Measurements from ENCODE around the gene DTYMK.
A peak's percentile ranks its signal among the peaks of the same experiment; 100 is the strongest.

DTYMK gene, protein sequence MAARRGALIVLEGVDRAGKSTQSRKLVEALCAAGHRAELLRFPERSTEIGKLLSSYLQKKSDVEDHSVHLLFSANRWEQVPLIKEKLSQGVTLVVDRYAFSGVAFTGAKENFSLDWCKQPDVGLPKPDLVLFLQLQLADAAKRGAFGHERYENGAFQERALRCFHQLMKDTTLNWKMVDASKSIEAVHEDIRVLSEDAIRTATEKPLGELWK

DNA sequence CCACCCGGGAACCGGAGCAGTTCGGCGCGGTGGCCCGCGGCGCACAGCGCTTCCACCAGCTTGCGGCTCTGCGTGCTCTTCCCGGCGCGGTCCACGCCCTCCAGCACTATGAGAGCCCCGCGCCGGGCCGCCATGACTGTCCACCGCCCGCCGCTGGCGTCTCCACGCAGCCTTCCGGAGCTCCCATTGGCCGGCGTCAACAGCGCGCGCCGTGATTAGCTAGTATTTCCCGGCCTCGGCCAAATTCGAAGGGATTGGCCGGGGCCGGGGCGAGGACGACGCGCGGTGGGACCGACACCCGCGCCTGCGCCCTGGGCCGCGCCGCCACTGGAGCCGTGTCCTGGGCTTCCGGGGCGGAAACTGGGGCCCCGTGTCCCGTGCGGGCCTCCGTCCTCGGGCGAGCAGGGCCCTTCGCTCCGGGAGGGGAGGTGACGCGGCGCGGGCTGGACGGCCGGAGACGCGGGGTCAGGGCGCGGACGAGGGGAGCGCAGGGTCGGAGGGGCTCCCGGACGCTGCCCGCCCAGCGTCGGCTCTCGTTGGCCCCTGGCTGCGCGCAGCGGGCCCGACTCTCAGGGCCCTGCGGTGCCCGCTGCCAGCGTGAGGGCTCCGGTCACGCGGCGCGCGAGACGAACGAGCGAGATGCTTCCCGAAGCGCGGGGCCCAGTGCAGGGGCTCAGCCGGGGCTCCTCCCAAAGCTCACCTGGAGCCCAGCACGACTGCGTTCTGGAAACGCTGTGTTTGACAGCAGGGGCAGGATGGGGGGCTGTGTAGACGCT lies at the start of gene DTYMK:
Gene DTYMK, minus strand, starts transcription at position 166 of the 776 bp plus-strand sequence. Its CDS starts 32 bp downstream, at position 134.
- peak; percentile 84 to 95 for DNase-seq (ENCODE audit: low read depth in 2 of 2)

DNA sequence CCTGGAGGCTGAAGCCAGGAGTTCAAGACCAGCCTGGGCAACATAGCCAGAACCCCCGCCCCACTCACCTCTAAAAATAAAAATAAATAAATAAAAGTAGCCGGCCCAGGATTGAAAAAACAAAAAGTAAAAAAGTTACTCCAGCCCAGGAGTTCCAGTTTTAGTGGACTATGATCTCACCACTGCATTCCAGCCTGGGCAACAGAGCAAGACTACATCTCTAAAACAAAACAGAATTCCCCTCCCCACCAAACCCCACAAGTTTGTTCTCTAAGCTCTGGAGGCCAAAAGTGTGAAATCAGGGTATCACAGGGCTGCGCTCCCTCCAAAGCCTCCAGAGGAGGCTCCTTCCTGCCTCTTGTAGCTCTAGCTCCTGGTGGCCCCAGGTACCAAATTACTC lies 49.5 kb upstream of the DTYMK start:
- no peak for DNase-seq (ENCODE audit: low read depth in 2 of 2)

DNA sequence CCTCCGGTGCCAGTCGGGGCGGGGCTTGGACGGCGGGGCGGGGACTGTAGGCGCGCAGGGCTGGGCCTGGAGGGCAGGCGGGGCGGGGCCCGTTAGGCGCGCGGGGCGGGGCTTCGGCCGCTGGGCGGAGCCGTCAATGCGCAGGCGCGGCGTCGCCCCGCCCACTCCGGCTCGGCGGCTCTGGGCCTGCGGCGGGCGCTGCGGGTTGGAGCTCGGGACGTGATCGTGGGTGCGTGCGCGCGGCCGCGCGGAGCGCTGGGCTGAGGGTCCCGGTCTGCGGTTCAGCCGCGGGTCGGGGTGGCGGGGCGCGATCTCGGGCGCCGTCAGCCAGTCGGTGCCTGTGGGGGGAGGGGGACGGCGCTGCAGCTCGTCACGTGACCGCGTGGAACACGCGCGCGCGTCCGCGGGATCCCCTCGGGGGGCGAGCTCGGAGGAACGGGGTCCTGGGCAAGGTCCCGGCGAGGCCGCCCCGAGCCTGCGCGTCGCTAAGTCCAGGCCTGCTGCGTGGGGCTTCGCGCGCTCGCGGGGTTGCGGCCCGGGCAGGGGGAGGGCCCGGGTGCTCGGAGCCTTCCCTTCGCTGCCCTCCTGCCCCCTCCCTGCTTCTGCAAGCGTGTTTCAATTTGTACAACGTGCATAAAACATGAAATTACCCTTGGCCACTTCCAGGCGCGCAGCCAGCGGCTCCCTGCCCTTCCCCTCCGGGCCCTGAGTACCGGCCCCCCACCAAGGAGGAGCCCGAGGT lies 48.0 kb upstream of the DTYMK start, which contains the start of gene D2HGDH:
Gene D2HGDH, plus strand, starts transcription at position 164 of the 742 bp plus-strand sequence. CDS start 595 bp downstream, outside the sequence.
- DNase-seq (ENCODE audit: low read depth in 2 of 2), result peak; percentile 85 to 89

DNA sequence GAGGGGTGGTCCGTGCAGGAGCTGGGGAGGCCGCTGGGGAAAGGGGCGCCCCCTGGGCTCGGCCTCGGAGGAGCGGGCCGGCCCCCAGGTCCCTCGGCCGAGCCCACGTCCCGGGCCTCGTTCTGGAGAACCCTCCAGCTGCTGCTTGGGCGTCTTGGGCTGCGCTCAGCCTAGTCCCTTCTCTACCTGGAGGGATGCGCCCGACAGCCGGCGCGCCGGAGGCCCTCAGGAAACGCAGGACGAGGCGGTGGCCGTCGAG lies 47.5 kb upstream of the DTYMK start:
- no peak for DNase-seq (ENCODE audit: low read depth in 2 of 2)

DNA sequence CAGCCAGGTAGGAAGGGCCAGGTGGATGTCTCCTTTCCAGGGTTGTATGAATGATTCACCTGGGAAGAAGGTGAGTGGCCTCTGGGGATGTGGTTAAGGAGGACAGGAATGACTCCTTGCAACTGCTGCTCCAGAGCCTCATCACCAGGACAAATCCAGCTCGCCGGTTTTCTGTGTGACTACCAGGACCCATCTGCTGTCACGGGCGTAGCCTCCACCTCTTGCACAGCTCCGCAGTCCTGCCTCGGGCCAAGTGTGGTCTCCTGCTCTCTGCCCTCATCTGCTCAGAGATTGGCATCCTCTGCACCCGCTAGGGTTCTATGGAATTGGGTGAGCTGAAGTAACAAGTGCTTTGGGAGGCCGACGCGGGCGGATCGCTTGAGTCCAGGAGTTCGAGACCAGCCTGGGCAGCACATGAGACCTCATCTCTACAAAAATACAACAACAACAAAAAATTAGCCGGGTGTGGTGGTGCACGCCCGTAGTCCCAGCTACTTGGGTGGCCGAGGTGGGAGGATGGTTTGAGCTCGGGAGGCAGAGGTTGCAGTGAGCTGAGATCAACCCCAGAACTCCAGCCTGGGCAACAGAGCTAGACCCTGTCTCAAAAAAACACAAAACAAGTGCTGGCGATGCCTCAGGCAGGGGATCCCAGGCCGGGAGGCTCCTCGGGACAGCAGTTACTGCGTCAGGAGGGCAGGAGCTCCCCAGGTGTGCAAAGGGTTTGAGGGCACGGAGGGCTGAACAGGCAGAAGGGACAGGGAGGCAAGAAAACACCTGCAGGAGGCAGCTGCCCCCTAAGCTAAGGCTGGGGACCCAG lies 47.0 kb upstream of the DTYMK start:
- DNase-seq (ENCODE audit: low read depth in 2 of 2), result no peak

DNA sequence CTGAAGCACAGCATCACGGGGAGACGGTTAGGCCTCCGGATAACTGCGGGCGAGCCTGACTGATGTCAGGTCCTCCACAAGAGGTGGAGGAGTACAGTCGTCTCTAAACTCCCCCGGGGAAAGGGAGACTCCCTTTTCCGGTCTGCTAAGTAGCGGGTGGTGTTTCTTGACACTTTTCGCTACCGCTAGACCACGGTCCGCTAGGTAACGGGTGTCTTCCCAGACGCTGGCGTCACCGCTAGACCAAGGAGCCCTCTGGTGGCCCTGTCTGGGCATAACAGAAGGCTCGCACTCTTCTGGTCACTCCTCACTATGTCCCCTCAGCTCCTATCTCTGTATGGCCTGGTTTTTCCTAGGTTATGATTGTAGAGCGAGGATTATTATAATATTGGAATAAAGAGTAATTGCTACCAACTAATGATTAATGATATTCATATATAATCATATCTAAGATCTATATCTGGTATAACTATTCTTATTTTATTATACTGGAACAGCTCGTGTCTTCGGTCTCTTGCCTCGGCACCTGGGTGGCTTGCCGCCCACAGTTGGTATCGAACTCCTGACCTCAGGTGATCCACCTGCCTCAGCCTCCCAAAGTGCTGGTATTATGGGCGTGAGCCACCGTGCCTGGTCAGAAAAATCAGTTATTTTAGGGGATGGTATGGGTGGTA lies 46.0 kb upstream of the DTYMK start:
- DNase-seq (ENCODE audit: low read depth in 2 of 2), result peak; percentile 22 to 47

DNA sequence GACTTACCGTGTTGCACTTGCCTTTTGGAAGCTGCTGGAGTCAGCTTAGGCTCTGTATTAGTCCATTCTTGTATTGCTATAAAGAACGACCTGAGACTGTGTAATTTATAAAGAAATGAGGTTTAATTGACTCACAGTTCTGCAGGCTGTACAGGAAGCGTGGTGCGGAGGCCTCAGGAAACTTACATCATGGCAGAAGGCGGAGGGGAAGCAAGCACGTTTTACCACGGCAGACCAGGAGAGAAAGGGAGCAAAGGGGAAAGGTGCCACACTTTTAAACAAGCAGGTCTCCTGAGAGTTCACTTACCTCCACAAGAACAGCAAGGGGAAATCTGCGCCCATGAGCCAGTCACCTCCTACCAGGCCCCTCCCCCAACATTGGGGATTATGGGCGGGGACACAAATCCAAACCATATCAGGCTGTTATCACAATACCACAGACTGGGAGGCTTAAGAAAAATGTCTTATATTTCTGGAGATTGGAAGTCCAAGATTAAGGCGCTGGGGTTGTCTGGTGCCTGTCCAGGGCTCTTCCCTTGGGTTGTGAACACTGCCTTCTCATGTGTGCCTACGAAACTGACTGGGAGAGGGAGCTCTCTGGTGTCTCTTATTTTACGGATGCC lies 44.2 kb upstream of the DTYMK start:
- no peak for DNase-seq (ENCODE audit: low read depth in 2 of 2)

DNA sequence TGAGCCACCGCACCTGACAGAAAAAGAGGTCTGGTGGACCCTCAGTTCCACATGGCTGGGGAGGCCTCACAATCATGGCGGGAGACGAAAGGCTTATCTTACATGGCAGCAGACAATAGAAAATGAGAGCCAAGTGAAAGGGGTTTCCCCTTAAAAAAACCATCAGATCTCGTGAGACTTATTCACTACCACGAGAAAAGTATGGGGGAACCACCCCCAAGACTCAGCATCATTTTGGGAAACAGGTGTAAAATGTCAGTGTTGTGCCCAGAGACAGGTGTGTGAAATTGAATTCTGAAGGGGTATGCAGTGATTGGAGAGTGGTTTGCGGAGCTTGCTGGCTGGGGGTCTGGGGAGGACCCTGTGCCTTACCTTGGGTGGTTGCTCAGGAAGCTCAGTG lies 43.3 kb upstream of the DTYMK start:
- DNase-seq (ENCODE audit: low read depth in 2 of 2), result no peak

DNA sequence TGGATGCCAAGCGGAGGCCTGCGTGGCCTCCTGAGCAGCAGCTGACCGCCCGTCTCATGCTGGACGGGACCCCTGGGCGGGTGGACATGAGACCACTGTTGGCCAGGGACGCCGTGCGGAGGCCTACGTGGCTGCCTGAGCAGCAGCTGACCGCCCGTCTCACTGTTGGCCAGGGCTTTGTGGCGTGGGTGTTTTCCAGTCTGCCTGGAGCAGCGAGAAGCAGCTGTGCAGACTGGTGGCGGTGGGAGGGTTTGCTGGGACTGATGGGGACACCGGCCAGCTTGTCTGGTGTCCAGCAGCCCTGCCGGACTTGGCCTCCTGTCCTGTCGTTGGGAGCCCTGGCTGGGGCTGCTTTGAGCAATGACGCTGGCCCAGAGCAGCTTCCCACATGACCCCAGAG lies 42.0 kb upstream of the DTYMK start:
- no peak for DNase-seq (ENCODE audit: low read depth in 2 of 2)

DNA sequence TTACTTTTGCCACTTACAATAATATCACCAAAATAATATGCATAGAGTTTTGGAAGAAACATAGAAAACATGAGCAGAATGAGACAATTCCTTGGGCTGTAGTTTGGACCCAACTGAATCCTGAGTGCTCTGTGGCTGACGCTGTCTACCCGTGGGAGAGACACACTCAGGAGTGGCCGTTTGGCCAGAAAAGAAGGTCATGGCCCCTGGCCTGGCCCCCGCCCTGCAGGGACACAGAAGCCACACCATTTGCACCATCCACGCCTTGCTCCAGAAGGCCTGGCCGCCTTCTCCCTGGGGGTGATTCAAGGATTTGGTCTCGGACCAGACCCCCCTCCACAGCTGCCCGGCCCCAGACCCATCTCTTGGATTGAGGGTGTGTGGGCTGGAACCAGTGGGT lies 41.4 kb upstream of the DTYMK start:
- DNase-seq (ENCODE audit: low read depth in 2 of 2), result no peak

DNA sequence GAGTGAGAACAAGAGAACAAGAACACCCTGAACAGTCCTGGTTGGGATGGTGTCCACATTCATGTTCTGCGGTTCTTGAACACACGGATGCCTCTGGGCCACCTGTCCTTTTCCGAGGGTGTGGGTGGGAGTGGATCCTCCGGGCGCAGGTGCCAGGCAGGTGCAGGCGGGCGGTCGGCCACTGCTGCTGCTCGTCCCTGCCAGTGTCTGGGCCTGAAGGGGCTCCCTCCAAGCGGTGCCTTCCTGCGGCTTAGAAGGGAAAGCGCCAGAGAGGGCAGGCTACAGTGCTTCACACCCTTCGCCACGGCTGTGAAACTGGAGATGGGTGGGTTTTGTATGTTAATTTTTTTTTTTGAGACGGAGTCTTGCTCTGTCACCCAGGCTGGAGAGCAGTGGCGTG lies 39.8 kb upstream of the DTYMK start:
- no peak for DNase-seq (ENCODE audit: low read depth in 2 of 2)

DNA sequence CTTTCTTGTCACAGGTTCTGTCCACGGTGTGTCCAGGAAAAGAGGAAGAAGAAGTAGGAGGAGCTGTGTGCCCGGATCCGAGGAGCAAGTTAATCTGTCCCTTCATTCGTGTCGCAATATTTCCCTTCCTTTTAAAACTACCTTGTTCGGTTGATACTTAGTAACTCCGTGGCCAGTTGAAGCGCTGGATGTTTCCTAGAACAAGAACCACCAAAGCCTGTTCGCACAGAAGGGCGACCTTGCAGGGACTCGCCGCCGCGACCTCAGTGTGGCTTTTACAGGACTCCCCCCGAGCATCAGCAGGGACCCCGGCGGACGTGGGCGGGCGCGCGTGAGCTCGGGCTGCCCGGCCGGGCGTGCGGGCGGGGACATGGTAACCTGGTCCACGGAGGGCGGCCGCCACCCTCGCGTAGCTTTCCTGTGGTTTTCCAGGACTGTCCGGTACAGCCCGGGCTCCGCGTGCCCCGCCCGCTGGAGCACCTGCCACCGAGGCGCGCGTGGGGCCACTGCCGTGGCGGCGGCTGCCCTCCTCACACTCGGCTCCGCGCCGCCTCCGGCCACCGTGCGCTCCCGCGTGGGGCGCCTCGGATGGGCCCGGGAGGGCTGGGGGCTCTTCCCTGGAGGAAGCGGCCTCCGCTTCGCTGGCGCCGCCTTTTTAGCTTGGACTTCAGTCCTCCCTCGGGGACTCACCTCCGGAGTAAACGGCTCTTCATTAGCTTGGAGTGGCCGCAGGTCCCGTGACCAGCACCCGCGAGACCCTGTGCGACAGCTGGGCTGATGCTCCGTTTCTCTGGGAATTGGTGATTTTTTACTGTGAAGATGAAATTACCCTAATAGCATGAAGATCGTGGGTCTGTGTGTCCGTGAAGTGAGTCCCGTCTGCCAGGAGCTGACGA lies 38.6 kb upstream of the DTYMK start:
- no peak for DNase-seq (ENCODE audit: low read depth in 2 of 2)

DNA sequence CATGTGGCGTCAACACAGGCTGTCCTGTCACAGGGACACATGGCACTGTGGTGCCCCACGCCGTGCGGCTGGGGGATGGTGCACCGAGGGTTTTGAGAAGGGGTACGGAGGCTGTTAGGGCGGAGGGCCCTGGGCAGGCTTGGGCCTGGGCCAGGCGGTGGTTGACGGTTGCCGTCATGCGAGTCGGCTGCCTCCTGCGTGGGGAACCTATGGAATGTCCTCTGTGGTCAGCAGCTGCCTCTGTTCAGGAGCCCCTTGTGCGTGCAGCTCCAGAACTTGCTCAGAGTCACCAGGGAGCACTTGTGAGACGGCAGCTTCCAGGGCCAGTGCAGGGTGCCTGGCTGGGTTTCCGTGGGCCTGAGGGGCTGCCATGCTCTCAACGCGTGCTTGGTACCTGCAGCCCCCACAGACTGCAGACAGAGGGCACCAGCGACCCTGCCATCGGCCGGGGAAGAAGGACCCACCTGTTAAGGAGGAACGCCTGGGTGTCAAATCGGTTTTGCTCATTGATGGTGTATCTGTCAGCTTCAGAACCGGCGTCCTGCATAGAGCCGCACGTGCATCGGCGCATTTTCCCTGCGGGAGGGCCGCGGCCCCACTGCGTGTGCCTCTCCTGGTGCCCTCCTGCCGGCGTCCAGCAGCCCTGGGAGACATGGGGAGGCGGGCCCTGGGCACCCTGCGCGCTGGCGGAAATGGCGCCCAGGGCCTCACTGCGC lies 37.8 kb upstream of the DTYMK start:
- DNase-seq (ENCODE audit: low read depth in 2 of 2), result peak in 1 of 2 donors; percentile 20

DNA sequence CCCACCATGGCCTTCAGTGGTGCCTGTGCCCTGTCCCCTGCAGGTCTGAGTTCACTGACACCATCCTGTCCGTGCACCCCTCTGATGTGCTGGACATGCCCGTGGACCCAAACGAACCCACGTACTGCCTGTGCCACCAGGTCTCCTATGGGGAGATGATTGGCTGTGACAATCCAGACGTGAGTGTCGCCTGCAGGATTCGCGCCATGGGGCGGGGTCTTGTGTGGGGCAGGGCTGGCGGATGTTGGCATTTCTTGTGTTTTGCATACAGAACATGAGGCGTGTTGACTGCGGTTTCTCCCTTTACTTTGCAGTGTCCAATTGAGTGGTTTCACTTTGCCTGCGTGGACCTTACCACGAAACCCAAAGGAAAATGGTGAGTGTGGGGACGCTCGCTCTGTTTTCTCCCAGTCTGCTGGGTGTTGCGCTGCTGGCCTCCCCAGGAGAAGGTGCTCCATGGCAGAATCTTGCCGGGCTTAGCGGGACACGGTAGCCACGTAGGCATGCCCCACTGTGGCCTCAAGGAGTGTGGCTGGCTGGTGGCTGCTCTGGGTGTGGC lies 36.4 kb upstream of the DTYMK start:
- DNase-seq (ENCODE audit: low read depth in 2 of 2), result no peak

DNA sequence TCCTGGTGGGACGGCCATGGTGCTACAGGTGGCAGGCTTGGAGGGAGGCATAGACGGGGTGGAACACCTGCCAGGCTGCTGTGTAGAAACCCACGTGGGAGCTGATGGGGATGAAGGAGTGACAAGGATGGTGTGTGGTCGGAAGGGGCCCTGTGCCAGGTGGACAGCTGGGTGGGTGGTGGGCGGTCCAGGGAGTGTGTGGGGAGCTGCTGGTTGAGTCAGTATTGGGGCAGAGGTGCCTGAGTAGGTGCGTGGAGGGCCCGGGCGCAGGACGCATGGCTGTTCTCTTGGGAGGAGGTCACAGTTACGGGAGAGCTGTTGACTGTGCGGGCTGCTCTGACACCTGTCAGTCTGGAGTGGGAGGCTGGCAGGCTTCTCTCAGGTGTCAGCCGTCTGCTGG lies 35.2 kb upstream of the DTYMK start:
- no peak for DNase-seq (ENCODE audit: low read depth in 2 of 2)

DNA sequence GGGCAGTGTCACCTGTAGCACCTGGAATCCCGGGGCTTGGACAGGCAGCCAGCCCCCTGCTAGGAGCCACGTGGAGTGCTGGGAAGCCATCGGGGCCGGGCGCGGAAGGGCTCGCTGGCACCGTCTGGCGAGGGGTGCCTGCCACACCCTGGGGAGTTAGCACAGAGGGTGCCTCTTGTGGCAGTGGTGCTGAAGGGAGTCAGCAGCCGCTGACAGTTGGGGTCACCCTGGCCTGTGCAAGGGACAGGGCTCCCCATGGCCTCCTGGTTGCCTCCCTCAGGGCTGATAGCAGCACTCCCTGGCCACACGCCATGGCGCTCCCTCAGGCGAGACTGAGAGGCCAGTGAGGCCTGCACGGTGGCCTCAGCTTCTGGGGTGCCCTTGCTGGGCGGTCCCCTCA lies 33.9 kb upstream of the DTYMK start:
- DNase-seq (ENCODE audit: low read depth in 2 of 2), result no peak

DNA sequence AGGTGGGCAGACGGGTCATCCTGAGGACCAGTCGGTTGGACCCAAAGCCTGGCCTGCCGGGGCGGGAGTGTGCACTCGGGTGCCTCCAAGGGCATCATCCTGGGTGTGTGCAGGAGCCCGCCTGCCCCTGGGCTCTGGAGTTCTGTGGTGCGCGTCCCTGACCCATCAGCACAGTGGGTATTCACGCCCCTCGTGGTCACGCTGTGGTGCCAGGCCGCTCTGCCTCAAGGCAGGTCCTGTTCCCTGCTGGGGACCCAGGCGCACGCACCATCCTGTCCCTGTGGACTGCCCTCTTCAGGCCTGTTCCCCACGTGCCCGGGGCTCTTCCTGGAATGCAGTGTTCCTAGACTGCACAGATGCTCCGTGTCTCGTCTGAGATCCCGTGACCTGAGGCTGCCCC lies 33.5 kb upstream of the DTYMK start:
- DNase-seq (ENCODE audit: low read depth in 2 of 2), result no peak

DNA sequence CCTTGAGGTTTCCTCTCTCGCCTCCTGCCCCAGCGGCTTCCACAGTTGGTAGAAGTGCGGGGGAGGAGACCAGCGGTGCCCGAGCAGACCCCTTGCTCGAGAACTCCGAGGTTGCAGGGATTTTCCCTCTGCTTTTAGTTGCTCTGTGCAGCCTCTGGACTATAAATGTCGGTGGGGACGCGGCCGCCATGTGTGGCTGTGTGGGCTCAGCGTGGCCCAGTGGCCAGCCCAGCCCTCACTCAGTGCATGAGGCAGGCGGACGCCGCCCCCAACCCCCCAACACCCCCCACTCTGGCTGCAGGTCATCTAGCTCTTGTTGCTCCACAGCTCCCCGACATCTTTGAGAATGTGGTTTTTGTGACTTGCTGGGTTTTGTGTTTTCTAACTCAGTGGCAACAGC lies 32.5 kb upstream of the DTYMK start:
- no peak for DNase-seq (ENCODE audit: low read depth in 2 of 2)

DNA sequence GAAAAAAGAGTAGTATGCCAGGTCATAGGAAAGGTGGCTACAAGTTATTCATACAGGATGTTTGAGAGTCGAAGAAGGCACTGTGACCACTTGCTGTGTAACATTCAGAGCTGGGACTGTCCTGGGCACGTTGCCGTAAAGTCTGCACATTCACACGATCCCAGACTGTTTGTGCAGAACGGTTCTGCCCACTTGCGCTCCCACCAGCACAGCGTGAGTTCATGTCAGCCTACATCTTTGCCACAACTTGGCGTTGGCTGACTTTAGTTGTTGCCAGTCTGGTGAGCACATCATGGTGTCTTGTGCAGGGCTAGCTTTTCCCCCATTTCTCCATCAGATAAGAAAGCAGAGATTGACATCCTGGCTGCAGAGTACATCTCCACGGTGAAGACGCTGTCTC lies 22.3 kb upstream of the DTYMK start:
- no peak for DNase-seq (ENCODE audit: low read depth in 2 of 2)
